Body of pancreas (tissue), 4 donors: ENCODE data around the gene DYNC1LI1. TPM values are rescaled to one million over a fixed set of nuclear protein-coding genes. Genes with fewer than 3 reads are reported as not detected.

Experiments used
- ATAC-seq: fragments of 150-250 bp; one replicate; pipeline ENCODE4 v1.9.1; 2016
- DNase-seq, 4 donors: peaks; one replicate each; pipeline ENCODE4 v3.0.0-alpha.2; 2019
- H3K27ac ChIP-seq, 4 donors: fragments of 200-600 bp; sonication (generic); 1 replicate in 3 of 4; 2 replicates in 1 of 4; pipeline versions ENCODE4 v1.5.1 to v1.6.1; 2016 to 2019; ENCODE audit warnings: mild to moderate bottlenecking in 1 of 4, mixed read lengths in 1 of 4, moderate library complexity in 1 of 4
- H3K27me3 ChIP-seq, 2 donors: fragments of 200-600 bp; sonication (generic); one replicate each; pipeline ENCODE4 v1.6.0; 2016; ENCODE audit warnings: mild to moderate bottlenecking in 1 of 2
- H3K36me3 ChIP-seq, 2 donors: fragments of 200-600 bp; sonication (generic); replicated peaks in 1 of 2; 2 replicates each; pipeline ENCODE4 v1.5.1; 2016; ENCODE audit warnings: low read depth in 2 of 2; ENCODE audit not compliant: insufficient read depth in 1 of 2
- H3K4me1 ChIP-seq: fragments of 200-600 bp; sonication (generic); one replicate; pipeline ENCODE4 v1.6.0; 2016
- H3K4me3 ChIP-seq, 2 donors: fragments of 200-600 bp; sonication (generic); 1 replicate in 1 of 2; 2 replicates in 1 of 2; pipeline ENCODE4 v1.5.1; 2016 to 2019
- H3K9me3 ChIP-seq, 3 donors: fragments of 200-600 bp; sonication (generic); 1 replicate in 2 of 3; 2 replicates in 1 of 3; pipeline ENCODE4 v1.5.1; 2016
- CTCF ChIP-seq, 7 experiments: fragments of 450-650 bp in 4 of 7; fragments of 200-600 bp in 3 of 7; sonication (generic) in 3 of 7; IDR thresholded peaks; one replicate each; pipeline ENCODE4 v1.5.1; 2016 to 2019; ENCODE audit warnings: antibody characterized with exemption in 7 of 7
- POLR2A ChIP-seq, 3 donors: fragments of 450-650 bp; IDR thresholded peaks; one replicate each; pipeline ENCODE4 v1.6.1; 2016; ENCODE audit warnings: antibody characterized with exemption in 3 of 3, mild to moderate bottlenecking in 2 of 3
- WGBS, 2 donors: methylation state at CpG; one replicate each; pipeline ENCODE4 v1.1.5; 2017; 5-methylcytosine and 5-hydroxymethylcytosine counted together
- intact Hi-C: fragments of 100-400 bp; cut with DNase I; formaldehyde crosslinking; loops from one replicate; pipeline ENCODE4 v1.15.1; 2023
- total RNA-seq, 2 donors: library from RNA; depleted of rRNA; stranded (reverse); fragments of >200 nt; gene quantifications; one replicate each; pipeline ENCODE4 v1.1.0, GENCODE V29; 2016

DYNC1LI1 gene
- total RNA-seq, 2 donors from 2014 or later = 7.6 to 16.3 TPM

- TF ChIP-seq POLR2A (IDR thresholded peaks at IDR 0.05) = no peak
- no peak for TF ChIP-seq CTCF (IDR thresholded peaks at IDR 0.05)
- intact Hi-C loops = no loop called here
- Histone ChIP-seq H3K27me3 (no peaks in the 10 kb centered on the region), H3K4me3 (no peak overlapping the region), H3K36me3 (no peaks in the 10 kb centered on the region), H3K27ac (no peak overlapping the region), H3K9me3 (no peaks in the 10 kb centered on the region), H3K4me1 (no peaks in the 10 kb centered on the region)
- ATAC-seq = no peak
- WGBS, 2 donors = 73 to 79% methylated on average over 28 of the region's 28 CpGs
- DNase-seq = no peak
These were observed 22.2 kb upstream of the DYNC1LI1 start for GRCh38 chr3:32592696-32593353.

- no peaks in the 10 kb centered on the region for H3K27me3 ChIP-seq
- WGBS, 2 donors = 72 to 81% methylated on average over 2 of the region's 2 CpGs
- no peak for ATAC-seq
- intact Hi-C loops = no loop called here
- H3K36me3 ChIP-seq = no peaks in the 10 kb centered on the region
- H3K4me1 ChIP-seq = no peaks in the 10 kb centered on the region
- no peaks in the 10 kb centered on the region for H3K9me3 ChIP-seq
- no peak overlapping the region for H3K27ac ChIP-seq
- H3K4me3 ChIP-seq = no peak overlapping the region
- TF ChIP-seq CTCF (IDR thresholded peaks at IDR 0.05) = no peak
- TF ChIP-seq POLR2A (IDR thresholded peaks at IDR 0.05) = no peak
- DNase-seq = no peak
These were observed 21.4 kb upstream of the DYNC1LI1 start for GRCh38 chr3:32592011-32592410.

- Histone ChIP-seq H3K27me3 (no peaks in the 10 kb centered on the region), H3K27ac (no peak overlapping the region), H3K36me3 (no peaks in the 10 kb centered on the region), H3K9me3 (no peaks in the 10 kb centered on the region), H3K4me3 (no peak overlapping the region), H3K4me1 (no peaks in the 10 kb centered on the region)
- no peak for TF ChIP-seq CTCF (IDR thresholded peaks at IDR 0.05)
- no peak for TF ChIP-seq POLR2A (IDR thresholded peaks at IDR 0.05)
- DNase-seq (no peak), ATAC-seq (no peak)
- 87 to 95% methylated on average over 4 of the region's 4 CpGs for WGBS, 2 donors
- intact Hi-C loops = no loop called here
These were observed 20.5 kb upstream of the DYNC1LI1 start for GRCh38 chr3:32591186-32591585.

GRCh38 chr3:32586356-32586755, 15.7 kb upstream of the DYNC1LI1 start:
- Histone ChIP-seq H3K36me3 (no peaks in the 10 kb centered on the region), H3K4me3 (no peak overlapping the region), H3K27ac (no peak overlapping the region), H3K9me3 (no peaks in the 10 kb centered on the region), H3K4me1 (no peaks in the 10 kb centered on the region), H3K27me3 (no peaks in the 10 kb centered on the region)
- WGBS, 2 donors = 87 to 92% methylated on average over 3 of the region's 3 CpGs
- TF ChIP-seq CTCF (IDR thresholded peaks at IDR 0.05) (no peak), POLR2A (IDR thresholded peaks at IDR 0.05) (no peak)
- DNase-seq (no peak), ATAC-seq (no peak)
- intact Hi-C loops = no loop called here

- no peak overlapping the region for H3K27ac ChIP-seq
- H3K36me3 ChIP-seq = no peaks in the 10 kb centered on the region
- intact Hi-C loops = no loop called here
- no peak for DNase-seq
- no peak for TF ChIP-seq CTCF (IDR thresholded peaks at IDR 0.05)
- no peak for TF ChIP-seq POLR2A (IDR thresholded peaks at IDR 0.05)
- ATAC-seq = no peak
- no peaks in the 10 kb centered on the region for H3K9me3 ChIP-seq
- no peaks in the 10 kb centered on the region for H3K27me3 ChIP-seq
- H3K4me3 ChIP-seq = no peak overlapping the region
- H3K4me1 ChIP-seq = no peaks in the 10 kb centered on the region
- 0 to 23% methylated on average over 1 of the region's 1 CpG for WGBS, 2 donors
These were observed 14.0 kb upstream of the DYNC1LI1 start for GRCh38 chr3:32584660-32585059.
